Nephron (organoid): ENCODE measurements around the gene FBXL7.

Experiments
- H3K27ac Mint-ChIP-seq, 3 experiments: 2 replicates each; pipeline ENCODE4 v1.8.0; 2020; ENCODE audit warnings: mixed read lengths in 3 of 3, mild to moderate bottlenecking in 2 of 3, moderate library complexity in 1 of 3
- H3K27me3 Mint-ChIP-seq: 2 replicates; pipeline ENCODE4 v1.8.0; 2021; ENCODE audit warnings: low read depth, mild to moderate bottlenecking, moderate library complexity, mixed read lengths
- H3K36me3 Mint-ChIP-seq: 2 replicates; pipeline ENCODE4 v1.8.0; 2020; ENCODE audit warnings: low read depth, mixed read lengths
- H3K4me1 Mint-ChIP-seq: 2 replicates; pipeline ENCODE4 v1.8.0; 2020; ENCODE audit warnings: mixed read lengths
- H3K4me3 Mint-ChIP-seq, 3 experiments: 2 replicates each; pipeline ENCODE4 v1.8.0; 2020; ENCODE audit warnings: mild to moderate bottlenecking in 3 of 3, mixed read lengths in 3 of 3, moderate library complexity in 2 of 3
- H3K9me3 Mint-ChIP-seq: 2 replicates; pipeline ENCODE4 v1.8.0; 2020; ENCODE audit warnings: mixed read lengths
- TF ChIP-seq, protein P1 (sequence below), 3 experiments: fragments of 200-600 bp; sonication (generic); IDR thresholded peaks; one replicate each; pipeline ENCODE4 v1.5.0; 2021; ENCODE audit warnings: antibody characterized with exemption in 3 of 3; ENCODE audit not compliant: unreplicated experiment in 3 of 3

Gene FBXL7

DNA sequence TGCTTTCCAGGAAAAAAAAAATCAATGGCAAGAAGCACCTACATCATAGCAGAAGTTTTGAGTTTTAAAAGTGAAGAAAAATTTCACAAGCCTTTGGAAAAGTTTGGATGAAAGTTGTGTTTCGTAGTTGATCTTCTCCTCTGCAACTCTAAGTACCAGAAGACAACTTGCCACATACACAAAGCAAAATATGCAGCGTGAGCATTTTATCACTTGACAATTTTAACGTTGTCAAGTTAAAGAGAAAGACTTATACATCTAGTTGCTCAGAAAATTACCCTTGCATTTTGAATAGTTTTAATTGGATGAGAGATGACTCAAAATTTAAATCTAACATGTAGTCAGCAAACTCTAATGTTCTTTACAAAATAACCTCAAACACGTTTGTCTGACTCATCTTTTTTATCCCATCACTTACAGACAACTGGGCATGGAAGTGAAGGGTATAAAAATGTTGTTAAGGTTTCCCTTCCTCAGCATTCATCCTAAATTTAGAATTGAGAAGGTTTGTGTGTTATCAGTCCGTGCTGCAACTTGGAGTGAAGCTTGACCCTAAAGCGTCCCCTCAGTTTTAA, 466.2 kb downstream of the FBXL7 start:
- H3K36me3 Mint-ChIP-seq = no peaks in the 10 kb centered on the region
- no peaks in the 10 kb centered on the region for H3K4me1 Mint-ChIP-seq
- H3K4me3 Mint-ChIP-seq = no peak overlapping the region
- no peaks in the 10 kb centered on the region for H3K27me3 Mint-ChIP-seq
- no peaks in the 10 kb centered on the region for H3K9me3 Mint-ChIP-seq
- H3K27ac Mint-ChIP-seq = no peak overlapping the region
- TF ChIP-seq, protein P1, sequence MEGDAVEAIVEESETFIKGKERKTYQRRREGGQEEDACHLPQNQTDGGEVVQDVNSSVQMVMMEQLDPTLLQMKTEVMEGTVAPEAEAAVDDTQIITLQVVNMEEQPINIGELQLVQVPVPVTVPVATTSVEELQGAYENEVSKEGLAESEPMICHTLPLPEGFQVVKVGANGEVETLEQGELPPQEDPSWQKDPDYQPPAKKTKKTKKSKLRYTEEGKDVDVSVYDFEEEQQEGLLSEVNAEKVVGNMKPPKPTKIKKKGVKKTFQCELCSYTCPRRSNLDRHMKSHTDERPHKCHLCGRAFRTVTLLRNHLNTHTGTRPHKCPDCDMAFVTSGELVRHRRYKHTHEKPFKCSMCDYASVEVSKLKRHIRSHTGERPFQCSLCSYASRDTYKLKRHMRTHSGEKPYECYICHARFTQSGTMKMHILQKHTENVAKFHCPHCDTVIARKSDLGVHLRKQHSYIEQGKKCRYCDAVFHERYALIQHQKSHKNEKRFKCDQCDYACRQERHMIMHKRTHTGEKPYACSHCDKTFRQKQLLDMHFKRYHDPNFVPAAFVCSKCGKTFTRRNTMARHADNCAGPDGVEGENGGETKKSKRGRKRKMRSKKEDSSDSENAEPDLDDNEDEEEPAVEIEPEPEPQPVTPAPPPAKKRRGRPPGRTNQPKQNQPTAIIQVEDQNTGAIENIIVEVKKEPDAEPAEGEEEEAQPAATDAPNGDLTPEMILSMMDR (IDR thresholded peaks at IDR 0.05; ENCODE audit: unreplicated experiment in 3 of 3) = no peak

DNA sequence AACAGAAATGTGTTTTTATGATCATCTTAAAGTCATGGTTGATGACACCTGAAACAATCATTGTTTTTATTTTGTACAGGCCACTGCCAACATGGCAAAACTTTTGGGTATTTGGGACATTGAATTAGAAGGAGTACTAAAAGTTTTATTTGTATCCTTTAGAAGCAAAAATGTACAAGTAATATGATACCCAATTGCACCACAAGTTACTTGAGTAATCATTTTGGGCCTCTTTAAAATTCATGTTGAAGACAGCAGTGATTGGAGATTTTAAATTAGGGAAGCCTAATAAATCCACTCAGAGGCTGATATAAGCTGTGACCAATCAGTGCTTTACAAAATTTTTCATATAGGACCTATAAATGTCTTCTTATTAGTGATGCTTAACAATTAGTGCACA, 466.7 kb downstream of the FBXL7 start:
- Mint-ChIP-seq H3K4me3 (no peak overlapping the region), H3K27me3 (no peaks in the 10 kb centered on the region), H3K27ac (no peak overlapping the region), H3K4me1 (no peaks in the 10 kb centered on the region), H3K36me3 (no peaks in the 10 kb centered on the region), H3K9me3 (no peaks in the 10 kb centered on the region)
- TF ChIP-seq, protein P1 (IDR thresholded peaks at IDR 0.05; ENCODE audit: unreplicated experiment in 3 of 3) = no peak

DNA sequence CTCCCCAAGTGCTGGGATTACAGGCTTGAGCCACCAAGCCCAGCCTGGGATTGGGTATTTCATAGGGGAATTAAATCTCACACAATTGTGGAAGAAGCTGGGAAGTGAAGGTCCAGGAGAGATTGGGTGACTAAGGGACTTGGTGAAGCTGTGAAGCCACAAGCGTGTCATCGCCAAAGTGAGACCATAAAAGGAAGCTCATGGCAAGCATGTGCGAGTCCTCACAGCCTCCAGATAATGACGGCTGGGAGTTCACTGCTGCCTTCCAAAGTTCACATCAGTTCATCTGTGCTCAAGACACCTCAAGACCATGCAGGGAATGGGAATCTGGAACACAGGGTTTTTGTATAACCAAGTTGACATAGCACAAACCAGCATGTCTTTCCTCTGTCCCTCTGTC, 469.0 kb downstream of the FBXL7 start:
- TF ChIP-seq, protein P1 (IDR thresholded peaks at IDR 0.05; ENCODE audit: unreplicated experiment in 3 of 3) = no peak
- Mint-ChIP-seq H3K36me3 (no peaks in the 10 kb centered on the region), H3K4me3 (no peak overlapping the region), H3K9me3 (peaks cover 3% of the 10 kb centered on the region), H3K27ac (no peak overlapping the region), H3K27me3 (no peaks in the 10 kb centered on the region), H3K4me1 (no peaks in the 10 kb centered on the region)

DNA sequence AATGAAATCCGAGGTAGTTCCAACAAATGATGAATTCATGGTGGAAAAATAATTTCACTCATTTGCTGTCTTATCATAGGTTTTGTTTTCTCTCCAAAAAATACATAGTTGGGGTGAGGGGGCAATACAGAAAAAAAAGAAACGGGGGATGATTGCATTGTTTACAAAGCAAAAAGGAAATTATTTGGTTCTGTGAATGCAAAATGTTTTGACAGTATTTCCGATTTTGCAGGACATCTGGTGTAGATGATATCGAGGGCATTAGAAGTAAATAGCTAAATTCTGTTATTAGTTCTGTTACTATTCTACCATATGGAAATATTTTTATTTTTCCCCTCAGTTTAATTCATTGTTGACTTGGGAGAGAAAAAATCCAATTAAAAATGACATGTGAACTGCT, 477.9 kb downstream of the FBXL7 start:
- H3K27ac Mint-ChIP-seq = no peak overlapping the region
- peaks cover 3% of the 10 kb centered on the region for H3K9me3 Mint-ChIP-seq
- H3K4me3 Mint-ChIP-seq = no peak overlapping the region
- H3K27me3 Mint-ChIP-seq = no peaks in the 10 kb centered on the region
- H3K36me3 Mint-ChIP-seq = peaks cover 4% of the 10 kb centered on the region
- TF ChIP-seq, protein P1 (IDR thresholded peaks at IDR 0.05; ENCODE audit: unreplicated experiment in 3 of 3) = no peak
- no peaks in the 10 kb centered on the region for H3K4me1 Mint-ChIP-seq

DNA sequence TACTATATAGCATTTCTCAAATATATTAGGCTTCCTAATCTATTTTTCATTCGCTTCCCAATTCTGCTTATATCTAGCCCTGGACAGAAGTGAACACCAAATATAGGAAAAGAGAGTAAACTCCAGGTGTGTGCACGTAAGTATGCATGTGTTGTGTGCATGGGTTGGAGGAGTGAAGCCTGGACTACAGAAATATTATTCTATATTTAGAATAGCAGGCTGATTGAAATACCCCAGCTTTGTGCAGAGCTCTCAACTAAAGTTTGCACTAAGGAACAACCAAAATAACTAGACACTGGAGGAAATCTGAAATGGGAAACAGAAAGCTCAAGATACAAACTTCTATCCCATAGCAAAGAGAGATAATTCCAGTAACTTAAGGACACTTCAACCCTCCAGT, 480.9 kb downstream of the FBXL7 start:
- H3K9me3 Mint-ChIP-seq = no peaks in the 10 kb centered on the region
- TF ChIP-seq, protein P1 (IDR thresholded peaks at IDR 0.05; ENCODE audit: unreplicated experiment in 3 of 3) = no peak
- no peaks in the 10 kb centered on the region for H3K27me3 Mint-ChIP-seq
- no peaks in the 10 kb centered on the region for H3K4me1 Mint-ChIP-seq
- no peaks in the 10 kb centered on the region for H3K36me3 Mint-ChIP-seq
- H3K27ac Mint-ChIP-seq = no peak overlapping the region
- no peak overlapping the region for H3K4me3 Mint-ChIP-seq

DNA sequence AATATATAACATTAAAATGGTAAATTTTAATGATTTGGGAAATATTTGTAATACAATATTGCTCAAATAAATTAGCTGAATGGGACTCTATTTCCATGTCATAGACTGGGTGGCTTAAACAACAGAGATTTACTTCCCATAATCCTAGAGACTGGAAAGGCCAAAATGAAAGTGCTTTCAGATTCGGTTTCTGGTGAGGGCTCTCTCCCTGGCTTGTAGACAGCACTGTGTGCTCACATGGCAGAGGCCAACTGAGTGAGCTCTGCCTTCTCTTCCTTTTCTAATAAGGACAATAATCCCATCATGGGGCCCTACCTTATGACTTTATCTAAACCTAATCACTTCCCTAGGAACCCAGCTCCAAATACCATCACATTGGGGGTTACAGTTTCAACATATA, 483.4 kb downstream of the FBXL7 start:
- no peaks in the 10 kb centered on the region for H3K27me3 Mint-ChIP-seq
- no peak overlapping the region for H3K4me3 Mint-ChIP-seq
- TF ChIP-seq, protein P1 (IDR thresholded peaks at IDR 0.05; ENCODE audit: unreplicated experiment in 3 of 3) = no peak
- no peaks in the 10 kb centered on the region for H3K4me1 Mint-ChIP-seq
- no peak overlapping the region for H3K27ac Mint-ChIP-seq
- H3K36me3 Mint-ChIP-seq = no peaks in the 10 kb centered on the region
- no peaks in the 10 kb centered on the region for H3K9me3 Mint-ChIP-seq
